OCI-LY3 (cell line): ENCODE data around the gene HOXA9.

Experiments
- EZH2phosphoT487 ChIP-seq: fragments of 200-600 bp; shearing (Covaris generic); IDR thresholded peaks from 2 replicates; pipeline ENCODE4 v1.6.1; 2018; ENCODE audit warnings: antibody characterized with exemption, mixed run types, low read depth
- TF ChIP-seq, protein P1 (sequence below): fragments of 200-600, 300-600 bp; sonication (generic); IDR thresholded peaks from 2 replicates; pipeline ENCODE4 v1.5.1; 2014; ENCODE audit warnings: antibody characterized with exemption, low read length, low read depth

DNA sequence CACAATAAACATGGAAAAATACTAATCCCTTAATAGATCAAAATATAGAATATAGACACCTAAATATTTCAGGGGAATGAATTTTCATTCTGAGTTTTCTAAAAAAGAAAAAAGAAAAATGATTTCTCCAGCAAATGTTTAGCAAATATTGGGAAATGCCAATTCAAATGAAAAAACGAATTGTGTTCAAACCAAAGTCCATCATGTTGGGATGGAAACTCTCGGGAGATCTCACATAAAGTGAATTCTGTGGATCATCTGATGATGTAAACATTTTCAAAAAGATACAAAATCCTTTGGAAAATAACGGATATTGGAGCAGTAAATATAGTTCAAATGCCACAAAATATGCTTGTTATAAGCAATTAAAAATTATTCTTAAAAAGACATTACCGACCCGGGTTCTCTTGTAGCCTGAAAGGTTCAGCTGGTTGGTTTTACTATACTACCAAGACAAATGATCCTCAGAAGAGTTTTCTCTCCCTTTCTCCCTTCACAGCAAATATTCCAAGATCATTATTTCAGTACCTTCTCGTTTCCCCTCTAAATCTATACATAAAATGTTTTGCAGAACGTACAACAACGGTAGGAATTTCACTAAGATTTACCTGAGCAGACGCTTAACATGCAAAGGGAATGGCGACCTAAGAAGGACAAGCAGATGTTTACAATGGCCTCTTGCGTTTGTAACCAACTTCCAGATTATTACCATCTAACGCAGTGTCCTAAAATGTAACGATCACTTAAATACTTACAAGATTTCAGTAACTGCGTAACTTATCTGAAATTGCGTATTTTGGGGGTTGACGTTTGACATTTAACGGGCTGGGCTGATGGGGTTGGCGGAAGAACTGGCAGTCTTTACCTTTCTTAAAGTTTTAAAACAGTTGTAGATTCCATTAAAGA lies 32.1 kb upstream of the HOXA9 start:
- TF ChIP-seq, protein P1, sequence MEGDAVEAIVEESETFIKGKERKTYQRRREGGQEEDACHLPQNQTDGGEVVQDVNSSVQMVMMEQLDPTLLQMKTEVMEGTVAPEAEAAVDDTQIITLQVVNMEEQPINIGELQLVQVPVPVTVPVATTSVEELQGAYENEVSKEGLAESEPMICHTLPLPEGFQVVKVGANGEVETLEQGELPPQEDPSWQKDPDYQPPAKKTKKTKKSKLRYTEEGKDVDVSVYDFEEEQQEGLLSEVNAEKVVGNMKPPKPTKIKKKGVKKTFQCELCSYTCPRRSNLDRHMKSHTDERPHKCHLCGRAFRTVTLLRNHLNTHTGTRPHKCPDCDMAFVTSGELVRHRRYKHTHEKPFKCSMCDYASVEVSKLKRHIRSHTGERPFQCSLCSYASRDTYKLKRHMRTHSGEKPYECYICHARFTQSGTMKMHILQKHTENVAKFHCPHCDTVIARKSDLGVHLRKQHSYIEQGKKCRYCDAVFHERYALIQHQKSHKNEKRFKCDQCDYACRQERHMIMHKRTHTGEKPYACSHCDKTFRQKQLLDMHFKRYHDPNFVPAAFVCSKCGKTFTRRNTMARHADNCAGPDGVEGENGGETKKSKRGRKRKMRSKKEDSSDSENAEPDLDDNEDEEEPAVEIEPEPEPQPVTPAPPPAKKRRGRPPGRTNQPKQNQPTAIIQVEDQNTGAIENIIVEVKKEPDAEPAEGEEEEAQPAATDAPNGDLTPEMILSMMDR: no peak
- no peak for TF ChIP-seq EZH2phosphoT487
